HG03354 (cell line): Measurements from ENCODE around the gene KLK7.
"Not testable (repeated sequence)": the region's sequence is repeated elsewhere in the genome, so short reads cannot be mapped to it uniquely, and the experiment has no call there.

Experiments used
- ATAC-seq: cut with Tn5 transposase; IDR thresholded peaks from one replicate; pipeline ENCODE4 v1.9.1; 2021; ENCODE audit warnings: mild to moderate bottlenecking; ENCODE audit not compliant: unreplicated experiment, poor library complexity, severe bottlenecking

Gene KLK7

DNA sequence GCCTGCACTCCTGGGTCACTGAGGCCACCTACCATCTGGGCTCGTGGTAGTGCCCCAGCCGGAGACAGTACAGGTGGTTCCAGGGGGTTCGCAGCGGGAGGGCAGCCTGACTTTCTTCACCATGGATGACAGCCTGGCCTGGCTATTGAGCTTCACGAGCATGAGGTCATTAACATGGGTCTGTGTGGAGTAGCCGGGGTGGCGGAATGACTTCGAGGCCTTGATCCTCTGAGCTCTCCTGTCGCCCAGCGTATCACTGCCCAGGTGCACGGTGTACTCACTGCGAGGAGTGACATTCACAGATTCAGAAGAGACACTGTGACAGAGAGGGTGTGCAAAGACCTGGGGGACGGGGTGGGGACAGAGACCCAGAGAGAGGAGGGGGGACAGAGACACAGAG lies 3.5 kb downstream of the KLK7 start:
- ATAC-seq: no peak

DNA sequence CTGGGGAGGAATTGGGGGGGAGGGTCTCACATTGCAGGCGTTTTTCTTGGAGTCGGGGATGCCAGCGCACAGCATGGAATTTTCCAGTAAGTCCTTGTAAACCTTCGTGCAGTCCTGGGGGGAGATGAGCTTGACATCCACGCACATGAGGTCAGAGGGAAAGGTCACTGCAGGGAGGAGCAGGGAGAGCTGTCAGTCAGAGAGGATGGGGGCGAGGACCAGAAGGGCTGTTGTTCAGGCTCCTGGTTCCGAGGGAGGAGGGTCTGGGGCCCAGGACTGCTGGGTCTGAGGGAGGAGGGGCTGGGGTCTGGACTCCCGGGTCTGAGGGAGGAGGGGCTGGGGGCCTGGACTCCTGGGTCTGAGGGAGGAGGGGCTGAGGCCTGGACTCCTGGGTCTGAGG lies 4.0 kb downstream of the KLK7 start:
- no peak for ATAC-seq

DNA sequence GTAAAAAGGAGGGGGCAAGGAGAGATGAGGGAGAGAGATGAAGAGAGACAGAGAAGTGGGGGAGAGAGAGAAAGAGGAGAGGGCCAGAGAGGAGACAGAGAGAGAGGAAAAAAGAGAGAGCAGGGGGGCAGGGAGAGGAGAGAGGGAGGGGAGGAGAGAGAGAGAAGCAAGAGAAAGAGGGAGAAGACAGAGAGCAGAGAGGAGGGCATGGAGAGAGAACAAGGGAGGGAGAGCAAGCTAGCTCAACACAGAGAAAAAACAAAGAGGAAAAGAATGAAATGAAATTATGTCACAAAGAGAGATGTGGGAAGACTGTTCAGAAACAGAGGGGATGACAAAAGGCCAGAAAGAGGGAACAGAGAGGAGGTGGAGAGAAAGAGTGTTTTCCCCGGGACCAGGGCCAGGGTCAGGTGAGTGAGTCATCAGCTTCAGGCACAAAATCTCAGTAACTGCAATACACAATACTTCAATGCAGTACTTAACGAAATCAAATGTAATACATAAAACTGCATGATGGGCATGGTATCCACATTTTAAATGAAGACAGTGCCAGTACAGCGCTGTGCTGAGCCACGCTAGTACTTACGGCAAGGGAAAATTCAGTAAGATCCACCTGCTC lies 4.8 kb downstream of the KLK7 start:
- no peak for ATAC-seq

DNA sequence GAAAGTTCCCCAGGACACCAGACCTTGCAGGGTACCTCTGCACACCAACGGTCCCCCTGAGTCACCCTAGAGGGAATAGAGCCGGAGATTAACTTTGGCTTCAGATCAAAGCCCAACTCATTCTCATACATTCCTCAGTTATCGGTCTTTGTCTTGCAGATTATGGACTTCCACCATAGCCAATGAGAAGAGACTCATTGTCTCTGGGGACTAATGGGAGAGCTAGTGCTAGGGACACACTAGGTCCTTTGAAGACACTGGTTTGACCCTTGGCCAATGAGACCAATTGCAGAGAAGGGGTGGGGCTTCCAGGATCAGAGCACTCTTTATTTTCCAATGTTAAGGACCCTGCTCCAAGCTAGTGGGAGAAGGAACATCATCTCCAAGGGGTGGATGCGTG lies 6.1 kb downstream of the KLK7 start:
- ATAC-seq: no peak

DNA sequence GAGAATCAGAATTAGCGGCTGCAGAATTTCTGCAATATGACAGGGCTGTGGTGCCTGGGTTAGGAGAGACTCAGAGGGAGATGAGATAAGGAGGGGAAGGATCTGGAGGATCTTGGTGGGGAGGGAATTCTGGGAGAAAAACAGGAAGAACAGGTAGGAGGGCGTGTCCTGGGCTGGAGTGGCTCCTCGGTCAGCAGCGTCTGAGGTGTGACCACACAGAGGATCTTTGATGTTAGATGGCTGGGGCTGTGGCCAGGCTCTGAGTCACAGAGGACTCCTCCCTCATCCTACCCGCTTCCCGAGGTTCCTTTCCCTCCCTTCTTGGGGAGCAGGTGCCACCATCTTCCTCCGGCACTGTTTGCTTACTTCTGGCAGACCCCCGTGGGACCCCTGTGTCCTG lies 8.0 kb downstream of the KLK7 start:
- no peak for ATAC-seq

DNA sequence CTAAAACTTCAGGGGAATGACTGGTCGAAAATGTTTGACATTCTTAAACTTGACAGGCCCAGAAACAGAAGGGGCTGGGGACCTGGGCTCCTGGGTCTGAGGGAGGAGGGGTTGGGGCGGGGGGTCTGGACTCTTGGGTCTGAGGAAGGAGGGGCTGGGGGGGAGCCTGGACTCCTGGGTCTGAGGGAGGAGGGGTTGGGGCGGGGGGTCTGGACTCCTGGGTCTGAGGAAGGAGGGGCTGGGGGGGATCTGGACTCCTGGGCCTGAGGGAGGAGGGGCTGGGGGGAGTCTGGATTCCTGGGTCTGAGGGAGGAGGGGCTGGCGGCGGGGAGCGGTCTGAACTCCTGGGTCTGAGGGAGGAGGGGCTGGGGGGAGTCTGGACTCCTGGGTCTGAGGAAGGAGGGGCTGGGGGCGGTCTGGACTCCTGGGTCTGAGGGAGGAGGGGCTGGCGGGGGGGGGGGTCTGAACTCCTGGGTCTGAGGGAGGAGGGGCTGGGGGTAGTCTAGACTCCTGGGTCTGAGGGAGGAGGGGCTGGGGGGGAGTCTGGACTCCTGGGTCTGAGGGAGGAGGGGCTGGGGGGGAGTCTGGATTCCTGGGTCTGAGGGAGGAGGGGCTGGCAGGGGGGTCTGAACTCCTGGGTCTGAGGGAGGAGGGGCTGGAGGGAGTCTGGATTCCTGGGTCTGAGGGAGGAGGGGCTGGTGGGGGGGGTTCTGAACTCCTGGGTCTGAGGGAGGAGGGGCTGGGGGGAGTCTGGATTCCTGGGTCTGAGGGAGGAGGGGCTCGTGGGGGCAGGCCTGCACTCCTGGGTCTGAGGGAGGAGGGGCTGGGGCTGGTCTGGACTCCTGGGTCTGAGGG lies 8.8 kb downstream of the KLK7 start:
- no peak for ATAC-seq

DNA sequence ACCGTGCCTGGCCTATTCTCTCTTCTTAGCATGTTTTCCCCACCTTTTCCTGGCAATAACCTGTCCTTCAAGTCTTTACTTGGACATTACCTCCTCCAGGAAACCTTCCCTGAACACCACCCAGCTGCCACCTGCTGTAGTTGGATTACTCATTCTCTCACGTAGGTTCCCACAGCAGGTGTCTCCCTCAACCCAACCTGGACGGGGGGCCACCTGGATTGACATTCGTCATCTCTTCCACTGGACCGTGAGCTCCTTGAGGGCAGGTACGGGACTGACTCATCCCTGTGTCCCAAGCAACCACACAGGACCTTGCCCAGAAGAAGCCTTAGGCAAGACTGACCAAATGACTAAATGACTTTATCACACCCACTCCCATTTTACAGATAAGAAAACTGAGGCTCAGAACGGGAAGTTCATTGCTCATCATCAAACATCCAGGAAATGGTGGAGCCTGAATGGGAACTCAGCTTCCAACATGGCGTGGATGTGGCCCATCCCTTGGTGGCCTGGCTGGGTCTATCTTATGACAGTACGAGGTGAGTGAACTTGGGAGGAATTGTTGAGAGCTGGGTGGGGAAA lies 10.8 kb downstream of the KLK7 start:
- ATAC-seq: no peak

DNA sequence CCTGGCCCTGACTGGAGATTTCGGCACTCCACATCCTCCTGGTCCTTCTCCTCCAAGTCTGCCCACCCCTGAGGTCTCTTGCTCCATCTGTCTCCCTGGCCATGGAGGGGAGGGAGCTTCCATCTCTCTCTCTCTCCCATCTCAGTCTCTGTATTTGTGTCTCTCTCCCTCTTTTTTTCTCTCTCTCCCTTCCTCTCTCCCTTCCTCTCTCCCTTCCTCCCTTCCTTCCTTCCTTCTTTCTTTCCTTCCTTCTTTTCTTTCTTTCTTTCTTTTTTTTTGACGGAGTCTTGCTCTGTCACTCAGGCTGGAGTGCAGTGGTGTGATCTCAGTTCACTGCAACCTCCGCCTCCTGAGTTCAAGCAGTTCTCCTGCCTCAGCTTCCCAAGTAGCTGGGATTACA lies 13.9 kb downstream of the KLK7 start:
- ATAC-seq: not testable (repeated sequence)

DNA sequence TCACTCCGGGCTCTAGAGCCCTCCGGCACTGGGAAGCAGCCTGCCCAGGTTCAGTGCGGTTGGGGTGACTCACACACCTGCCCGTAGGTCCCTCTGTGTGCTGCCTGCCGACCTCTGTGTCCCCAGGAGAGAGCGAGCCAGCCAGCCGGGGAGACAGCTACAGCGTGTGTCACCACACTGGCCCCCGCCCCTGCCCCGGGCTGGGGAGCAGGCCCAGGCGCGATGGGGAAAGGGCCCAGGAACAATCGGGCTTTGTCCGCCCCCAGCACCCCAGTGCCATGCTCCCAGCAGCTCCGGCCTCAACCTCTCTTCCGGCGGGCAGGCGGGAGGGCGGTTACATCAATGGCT lies 14.3 kb downstream of the KLK7 start, which contains the start of gene KLK6:
Gene KLK6 (minus strand): TSS at position 179 of the 348 bp plus-strand sequence. CDS start 1,487 bp downstream, outside the sequence.
- ATAC-seq: no peak

DNA sequence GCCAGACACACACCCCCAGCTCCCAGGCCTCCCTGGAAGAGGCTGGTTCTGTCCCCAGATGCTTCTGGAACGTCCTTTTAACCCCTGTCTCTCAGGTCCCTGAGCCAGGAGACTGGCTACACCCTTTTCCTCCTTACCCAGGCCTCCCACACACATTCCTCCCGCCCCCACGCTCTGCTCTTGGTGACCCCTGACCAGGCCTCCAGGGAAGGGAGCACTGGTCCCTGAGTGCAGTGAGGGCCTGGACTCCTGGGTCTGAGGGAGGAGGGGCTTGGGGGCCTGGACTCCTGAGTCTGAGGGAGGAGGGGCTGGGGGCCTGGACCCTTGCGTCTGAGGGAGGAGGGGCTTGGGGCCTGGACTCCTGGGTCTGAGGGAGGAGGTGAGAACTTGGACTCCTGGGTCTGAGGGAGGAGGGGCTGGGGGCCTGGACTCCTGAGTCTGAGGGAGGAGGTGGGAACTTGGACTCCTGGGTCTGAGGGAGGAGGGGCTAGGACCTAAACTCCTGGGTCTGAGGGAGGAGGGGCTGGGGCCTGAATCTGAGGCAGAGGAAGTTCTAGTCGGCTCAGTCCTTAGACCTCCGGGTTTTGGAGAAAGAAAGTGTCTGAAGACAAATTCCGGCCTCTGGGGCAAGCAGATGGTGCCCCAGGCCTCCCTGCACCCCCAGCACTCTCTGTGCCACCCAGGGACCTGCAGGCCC lies 14.9 kb downstream of the KLK7 start:
- ATAC-seq: no peak

DNA sequence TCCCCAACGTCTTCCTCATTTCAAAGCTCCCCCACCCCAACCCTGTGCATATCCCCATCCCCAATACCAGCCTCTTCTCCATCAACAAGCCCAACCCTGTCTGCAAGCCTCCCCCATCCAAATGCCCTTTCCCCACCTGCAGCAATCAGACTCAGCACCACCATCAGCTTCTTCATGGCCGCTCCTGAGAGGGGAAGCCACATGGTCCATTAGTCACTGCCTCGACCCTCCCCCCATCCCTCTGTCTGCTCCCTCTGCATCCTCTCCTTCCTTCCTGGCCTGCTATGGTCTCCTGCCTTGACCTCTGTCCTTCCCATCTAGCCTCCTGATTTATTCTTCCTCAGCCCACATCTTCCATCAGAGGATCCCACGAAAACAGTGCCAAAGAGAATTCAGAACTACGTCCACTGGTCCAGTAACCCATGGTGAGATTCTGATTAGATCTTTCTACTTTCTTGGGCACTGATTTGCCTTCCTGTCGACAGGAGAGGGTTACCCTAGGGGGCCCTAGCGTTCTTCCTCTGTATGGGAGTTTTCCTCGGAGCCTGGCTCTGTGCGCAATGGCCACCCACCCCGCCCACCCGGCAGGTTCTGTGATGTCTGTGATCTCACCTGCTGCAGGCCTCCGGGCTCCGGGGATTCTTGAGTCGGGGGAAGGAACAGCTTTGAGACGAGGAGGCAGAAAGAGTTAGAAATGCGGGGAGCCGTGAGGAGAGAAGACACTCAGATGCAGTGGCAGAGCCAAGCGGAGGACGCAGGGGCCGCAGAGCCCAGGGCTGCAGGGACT lies 15.6 kb downstream of the KLK7 start:
- no peak for ATAC-seq

DNA sequence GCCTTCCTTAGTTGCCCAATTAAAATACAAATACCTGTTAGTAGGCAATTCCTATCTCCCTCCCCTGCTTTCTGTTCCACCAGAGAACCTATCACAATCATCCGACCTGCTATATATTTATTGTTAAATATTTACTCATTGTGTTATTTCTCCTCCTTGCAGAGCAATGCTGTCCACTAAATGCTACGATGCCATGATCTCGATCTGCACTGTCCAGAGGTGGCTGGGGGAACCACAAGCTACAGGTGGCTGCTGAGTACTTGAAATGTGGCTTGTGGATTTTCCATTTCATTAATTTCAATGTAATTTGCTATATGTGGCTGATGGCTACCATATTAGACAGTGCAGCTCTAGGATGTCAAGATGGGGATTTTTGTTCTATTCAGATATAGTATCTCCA lies 19.5 kb downstream of the KLK7 start:
- no peak for ATAC-seq

DNA sequence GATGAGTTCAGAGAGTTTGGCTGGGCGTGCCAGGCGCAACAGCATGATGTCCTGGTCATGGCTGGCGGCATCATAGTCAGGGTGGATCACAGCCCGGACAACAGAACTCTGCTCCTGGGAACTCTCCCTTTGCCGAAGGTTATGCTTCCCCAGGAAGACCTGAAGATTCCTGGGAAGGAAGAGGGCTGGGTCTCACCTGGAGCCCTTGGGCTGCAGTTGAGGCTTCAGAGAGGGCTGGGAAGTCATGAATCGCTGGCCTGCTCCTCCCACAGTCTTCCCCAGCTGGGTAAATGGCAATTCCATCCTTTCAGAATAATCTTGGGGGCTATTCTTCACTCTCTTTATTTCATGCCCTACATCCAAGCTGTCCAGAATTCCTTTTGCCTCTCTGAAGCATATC lies 20.3 kb downstream of the KLK7 start:
- no peak for ATAC-seq

DNA sequence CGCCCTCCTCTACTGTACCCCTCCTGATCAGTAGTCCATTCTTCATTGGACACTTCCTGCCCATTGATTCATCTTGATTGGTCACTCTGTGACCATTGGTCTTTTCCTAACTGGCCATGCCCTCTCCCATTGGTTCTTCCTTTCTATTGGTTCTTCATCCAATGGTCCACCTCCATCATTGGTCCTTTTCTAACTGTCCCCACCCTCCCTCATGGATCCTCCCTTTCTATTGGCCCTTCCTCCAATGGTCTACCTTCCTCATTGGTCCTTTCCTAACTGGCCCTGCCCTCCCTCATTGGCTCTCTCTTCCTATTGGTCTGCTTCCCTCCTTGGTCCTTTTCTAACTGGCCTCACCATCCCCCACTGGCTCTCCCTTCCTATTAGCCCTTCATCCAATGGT lies 21.5 kb downstream of the KLK7 start:
- no peak for ATAC-seq

DNA sequence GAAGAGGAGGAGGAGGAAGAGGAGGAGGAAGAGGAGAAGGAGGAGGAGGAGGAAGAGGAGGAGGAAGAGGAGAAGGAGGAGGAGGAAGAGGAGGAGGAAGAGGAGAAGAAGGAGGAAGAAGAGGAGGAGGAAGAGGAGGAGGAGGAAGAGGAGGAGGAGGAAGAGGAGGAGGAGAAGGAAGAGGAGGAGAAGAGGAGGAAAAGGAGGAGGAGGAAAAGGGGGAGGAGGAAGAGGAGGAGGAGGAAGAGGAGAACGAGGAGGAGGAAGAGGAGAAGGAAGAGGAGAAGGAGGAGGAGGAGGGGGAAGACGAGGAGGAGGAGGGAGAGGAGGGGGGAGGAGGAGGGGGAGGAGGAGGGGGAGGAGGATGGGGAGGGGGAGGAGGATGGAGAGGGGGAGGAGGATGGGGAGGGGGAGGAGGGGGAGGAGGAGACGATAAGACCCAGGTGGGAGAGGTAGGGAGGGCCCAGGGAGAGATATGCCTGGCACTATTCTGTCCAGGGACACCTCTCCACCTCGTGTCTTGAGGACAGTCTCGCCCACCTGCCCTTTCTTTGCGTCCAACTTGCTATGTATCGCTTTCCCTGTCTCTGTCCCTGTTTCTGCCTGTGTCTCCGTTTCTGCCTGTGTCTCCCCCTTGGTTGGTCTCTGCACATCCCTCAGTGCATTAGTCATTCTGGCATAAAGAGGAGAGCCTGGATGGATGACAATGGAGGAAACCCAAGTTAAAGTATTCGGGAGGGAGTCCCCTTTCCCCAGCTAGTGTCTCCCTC lies 23.8 kb downstream of the KLK7 start:
- ATAC-seq: no peak

DNA sequence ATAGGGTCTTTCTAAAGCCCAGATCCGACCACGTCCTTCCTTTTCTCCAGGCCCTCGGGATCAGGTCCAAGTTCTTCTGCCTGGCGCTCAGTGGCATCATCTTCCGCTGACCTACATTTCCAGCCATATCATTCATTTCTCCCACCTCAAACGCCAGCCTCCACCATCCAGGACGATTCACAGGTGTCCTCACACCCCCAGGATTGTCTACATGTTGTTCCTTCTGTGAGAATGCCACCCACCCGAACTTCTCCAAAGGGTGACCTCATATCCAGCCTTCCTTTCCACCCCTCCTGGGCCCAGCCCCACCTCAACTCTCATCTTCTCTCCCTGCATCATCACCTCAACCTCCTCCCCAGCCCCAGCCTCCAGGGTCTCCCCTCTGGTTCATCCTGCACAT lies 26.1 kb downstream of the KLK7 start:
- no peak for ATAC-seq

DNA sequence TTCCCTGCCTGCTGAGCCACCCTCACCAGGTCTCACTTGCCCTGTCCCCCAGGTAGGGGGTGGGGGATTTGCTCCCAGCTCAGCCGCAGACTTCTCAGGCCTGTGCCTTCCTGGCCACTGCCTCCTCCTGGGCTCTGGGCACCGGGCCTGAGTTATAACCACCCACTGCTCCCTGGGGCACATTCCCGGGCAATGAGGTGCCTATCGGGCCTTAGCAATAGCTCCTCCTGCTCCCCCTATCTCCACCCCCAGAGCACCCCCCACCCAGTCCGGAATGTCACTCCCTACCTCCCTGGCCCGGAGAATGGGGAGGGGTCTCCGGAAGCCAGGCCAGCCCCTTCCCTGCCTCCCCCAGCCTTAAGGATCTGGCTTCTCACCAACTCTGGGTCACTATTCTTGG lies 30.8 kb downstream of the KLK7 start, which contains the start of gene KLK5:
Gene KLK5 (minus strand): TSS at position 129 of the 400 bp plus-strand sequence. CDS start 381 bp downstream, outside the sequence.
- ATAC-seq: no peak

DNA sequence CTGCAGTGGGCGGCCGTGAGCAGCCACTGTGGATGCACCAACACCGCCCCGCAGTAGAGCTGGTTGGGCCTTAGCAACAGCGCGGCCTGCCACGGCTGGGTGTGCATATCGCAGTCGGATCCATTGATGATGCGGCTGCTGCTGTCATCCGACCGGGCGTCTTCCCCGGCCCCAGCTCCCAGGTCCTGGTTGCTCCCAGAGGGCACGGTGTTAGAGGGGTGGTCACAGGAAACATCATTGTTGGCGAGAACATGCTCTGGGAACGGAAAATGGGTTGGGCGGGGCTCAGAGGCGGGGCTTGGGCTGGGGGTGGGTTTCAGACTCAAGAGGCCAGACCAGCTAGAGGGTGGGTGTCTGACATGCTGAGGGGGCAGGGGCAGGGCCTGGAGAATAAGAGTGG lies 33.9 kb downstream of the KLK7 start:
- no peak for ATAC-seq

DNA sequence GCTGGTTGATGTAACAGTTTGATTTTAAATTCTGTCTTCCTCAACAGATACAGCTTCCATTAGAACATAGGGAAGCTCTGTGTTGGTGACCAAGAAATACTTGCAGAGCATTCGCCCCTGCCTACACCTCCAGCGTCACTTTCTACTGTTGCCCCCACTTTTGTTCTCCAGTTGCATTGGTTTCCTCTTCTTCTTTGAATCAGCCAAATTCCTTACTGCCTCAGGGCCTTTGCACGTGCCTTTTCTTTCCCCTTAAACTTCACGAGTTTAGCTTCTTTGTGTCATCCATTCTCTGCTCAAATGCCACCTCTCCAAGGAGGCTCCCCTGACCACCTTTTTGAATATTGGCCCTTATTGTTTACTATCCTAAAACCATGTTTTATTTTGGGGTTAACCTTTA lies 36.6 kb downstream of the KLK7 start:
- ATAC-seq: no peak
